Activated CD4-positive, CD25-positive, alpha-beta regulatory T cell treated with anti-CD3 and anti-CD28 coated beads, Interleukin-2, amount 50 U/mL, for 24 hours (primary cell): Measurements from ENCODE around the gene MESP2.

ENCODE experiments used
- ATAC-seq, 2 donors: fragments of 150-1000 bp; cut with Tn5 transposase; one replicate each; pipeline ENCODE4 v1.10.0; 2021; ENCODE audit warnings: mild to moderate bottlenecking in 1 of 2, moderate library complexity in 1 of 2

The MESP2 gene

GRCh38 chr15:89802986-89803824, 27.1 kb downstream of the MESP2 start:
- ATAC-seq, result no peak

DNA sequence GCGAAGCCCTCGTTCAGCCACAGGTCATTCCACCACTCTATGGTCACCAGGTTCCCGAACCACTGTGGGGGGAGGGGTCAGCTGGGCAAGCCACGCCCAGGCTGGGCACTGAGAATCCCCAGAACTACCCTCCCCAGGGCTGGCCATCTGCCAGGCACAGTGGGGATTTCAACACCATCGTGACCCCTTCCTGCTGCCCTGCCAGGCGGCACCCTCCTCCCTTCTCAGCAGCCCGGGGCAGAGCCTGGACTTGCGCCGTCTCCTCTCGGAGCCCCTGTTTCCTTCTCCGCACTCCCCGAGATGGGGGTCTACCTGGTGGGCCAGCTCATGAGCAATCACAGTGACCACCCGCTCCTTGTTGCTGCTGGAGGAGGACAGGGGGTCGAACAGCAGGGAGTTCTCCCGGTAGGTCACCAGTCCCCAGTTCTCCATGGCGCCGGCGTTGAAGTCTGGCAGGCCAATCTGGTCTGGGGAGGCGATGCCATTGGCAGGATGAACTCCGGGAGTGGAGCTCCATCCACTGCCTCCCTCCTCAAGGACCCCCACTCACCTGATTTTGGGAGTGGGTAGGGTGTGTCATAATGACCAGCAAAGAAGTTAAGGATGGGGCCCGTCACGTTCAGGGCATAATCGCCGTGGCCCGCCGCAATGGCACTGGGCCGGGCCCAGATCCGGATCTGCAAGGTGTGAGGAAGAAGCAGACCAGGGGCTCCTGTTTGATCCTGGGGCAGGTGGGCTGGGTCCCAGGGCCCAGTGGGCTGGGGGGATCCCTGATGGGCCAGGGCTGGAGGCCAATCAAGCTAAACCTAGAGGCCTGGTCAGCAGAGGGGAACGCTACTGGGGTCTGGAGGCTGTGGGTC, 28.0 kb downstream of the MESP2 start:
- no peak for ATAC-seq

GRCh38 chr15:89805241-89806209, 29.4 kb downstream of the MESP2 start:
- ATAC-seq, result no peak

DNA sequence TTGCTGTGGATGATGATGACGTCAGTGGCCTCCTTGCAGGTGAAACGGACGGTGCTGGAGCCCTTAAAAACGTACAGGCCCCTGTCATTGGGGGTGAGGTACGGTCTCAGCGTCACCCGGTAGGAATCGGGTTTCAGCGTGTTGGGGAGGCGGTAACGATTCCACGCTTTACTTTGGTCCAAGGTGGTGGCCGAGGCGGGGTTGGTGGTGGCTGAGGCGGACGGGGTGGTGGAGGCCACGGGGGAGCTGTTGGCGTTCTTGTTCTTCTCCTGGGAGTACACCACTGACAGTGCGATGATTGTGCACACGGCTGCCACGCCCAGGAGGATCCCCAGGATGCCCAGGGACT, 30.1 kb downstream of the MESP2 start:
- no peak for ATAC-seq

DNA sequence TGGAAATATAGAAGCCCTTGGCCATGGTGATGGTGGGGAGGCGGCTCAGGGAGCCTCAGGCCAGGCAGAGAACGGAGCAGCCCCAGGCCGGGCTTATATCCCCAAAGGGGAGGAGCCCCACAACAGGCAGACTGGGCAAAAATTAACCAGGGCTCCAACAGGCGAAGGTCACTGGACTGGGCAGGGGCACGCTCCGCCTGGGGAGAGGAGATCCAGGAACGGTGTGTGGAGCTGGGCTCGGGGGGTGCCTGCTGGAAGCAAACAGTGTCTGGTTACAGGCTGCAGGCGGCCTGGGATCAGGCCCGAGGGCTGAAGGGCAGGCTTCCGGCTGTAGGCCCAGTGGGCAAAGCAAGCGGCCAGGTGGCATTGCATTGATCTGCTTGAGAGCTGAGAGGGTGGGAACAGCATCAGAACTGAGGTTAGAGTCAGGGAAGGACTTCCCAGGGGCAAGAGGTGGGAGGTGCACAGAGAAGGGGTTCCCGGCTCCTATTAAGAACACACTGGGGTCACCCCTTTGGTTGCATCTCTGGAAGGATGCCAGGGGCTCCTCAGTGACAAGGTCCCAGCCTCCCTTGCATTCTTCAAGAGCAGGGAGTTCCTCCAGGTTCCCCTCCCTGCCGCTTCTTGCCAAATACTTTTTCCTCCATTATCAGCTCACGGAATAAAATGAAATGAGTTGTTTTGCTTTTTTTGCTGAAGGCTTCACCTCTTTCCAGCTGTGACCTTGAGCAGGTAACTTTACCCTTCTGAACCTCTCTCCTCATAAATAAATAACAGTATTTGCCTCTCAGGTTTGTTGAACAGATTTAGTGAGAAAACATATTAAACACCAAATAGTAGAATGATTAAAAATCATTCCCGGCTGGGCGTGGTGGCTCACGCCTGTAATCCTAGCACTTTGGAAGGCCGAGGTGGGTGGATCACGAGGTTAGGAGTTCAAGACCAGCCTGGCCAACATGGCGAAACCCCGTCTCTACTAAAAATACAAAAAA, 30.7 kb downstream of the MESP2 start:
- ATAC-seq, result no peak

DNA sequence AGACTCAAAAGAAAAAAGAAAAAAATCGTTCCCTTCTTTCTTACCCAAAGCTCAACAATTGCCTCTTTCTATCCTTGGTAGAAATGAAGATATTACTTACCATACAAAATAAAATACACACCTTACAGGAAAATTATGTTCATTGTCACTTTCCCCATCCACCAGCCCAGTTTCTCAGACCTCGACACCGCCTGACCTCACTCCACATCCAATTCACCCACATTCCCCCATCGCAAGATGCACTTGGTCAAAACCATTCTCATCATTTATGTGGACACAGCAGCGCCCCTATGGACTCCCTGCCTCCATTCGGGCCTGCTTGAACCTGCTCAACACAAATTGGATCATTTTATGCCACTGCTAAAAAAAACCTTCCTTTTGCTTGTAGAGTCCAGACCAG, 31.6 kb downstream of the MESP2 start:
- ATAC-seq, result no peak

GRCh38 chr15:89808160-89808870, 32.2 kb downstream of the MESP2 start:
- ATAC-seq, result no peak

GRCh38 chr15:89809093-89809786, 33.1 kb downstream of the MESP2 start:
- no peak for ATAC-seq

DNA sequence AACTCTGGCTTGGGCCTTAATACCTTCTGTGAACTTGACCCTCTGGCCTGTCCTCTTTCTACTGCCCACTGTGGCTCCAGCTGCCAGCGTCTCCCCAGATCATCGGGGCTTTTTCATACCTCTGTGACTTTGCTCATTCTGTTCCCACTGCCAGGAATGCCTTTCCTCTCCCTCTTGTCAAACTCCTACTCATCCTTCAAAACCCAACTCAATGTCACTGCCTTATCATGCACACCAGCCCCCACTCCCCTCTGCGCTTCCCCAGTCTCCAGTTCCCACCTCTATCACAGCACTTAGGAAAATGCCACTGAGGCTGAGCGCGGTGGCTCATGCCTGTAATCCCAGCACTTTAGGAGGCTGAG, 33.6 kb downstream of the MESP2 start:
- no peak for ATAC-seq

- no peak for ATAC-seq
These were observed 34.7 kb downstream of the MESP2 start for GRCh38 chr15:89810837-89811236.

DNA sequence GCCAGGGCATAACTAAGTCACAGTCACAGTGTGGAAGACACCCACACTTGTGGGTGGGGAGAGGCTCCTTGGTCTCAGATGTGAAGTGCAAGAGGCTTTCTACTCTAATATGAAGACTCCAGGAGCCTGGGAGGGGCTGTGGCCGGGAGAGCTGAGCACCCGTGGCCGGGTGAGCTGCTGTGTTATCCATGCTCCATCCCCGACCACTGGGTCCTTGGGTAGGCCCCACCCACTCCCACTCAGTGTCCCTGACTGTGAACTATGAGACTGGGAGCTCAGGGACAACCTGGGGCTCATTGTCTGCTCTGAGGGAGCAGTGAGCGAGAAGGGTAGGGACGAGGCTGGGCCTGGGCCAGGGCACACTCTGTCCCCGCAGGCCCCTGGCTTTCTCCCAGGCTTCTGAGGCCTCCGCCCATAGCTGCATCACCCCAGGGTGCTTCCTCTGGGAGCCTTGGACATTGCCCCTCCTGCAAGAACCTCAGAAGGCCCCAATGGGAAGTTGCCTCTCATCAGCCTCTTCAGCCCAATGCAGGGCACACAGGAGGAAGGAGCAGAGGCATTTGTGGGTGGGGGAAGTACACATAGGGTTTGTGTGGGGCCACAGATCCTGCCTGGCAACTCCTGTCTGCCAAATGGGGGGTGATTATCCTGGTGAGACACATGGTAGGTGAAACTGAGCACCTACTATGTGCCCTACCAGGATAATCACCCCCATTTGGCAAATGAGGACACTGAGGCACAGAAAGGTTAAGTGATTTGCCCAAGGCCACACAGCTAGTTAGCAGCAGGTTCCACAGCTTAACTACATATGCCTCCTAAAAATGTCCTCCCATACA, 36.1 kb downstream of the MESP2 start:
- no peak for ATAC-seq

GRCh38 chr15:89812847-89813320, 36.8 kb downstream of the MESP2 start:
- ATAC-seq, result no peak

- ATAC-seq, result no peak
These were observed 37.4 kb downstream of the MESP2 start for GRCh38 chr15:89813381-89814111.

DNA sequence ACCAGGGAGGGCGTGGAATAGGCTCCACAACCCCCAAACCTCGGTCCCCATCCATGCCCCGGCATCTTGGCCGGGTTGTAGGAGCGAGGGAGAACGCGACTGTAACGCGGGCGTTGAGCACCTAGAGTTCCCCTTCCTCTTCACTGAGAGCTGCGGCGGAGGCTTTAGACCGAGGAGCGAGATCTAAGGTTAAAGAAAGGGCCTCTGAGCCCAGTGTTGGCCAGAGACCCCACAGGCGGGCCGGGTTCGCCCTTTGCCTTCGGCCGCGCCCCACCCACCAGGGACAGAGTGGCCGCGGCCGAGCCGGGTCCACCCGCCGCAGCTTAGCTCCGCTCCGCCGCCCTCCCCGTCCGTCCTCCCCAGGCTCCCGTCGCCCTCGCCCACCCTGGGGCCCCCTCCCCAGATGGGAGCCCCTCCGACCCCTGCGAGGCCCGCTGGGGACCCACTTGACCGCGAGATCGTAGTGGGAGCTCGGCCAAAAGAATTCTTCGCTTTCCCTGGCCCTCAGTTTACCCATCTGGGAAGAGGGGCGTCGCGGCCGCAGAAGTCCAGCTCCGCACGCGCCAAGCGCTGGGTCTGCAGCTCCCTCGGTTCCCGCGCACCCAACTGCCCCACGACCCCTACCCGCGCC, 38.1 kb downstream of the MESP2 start:
- ATAC-seq, result no peak

DNA sequence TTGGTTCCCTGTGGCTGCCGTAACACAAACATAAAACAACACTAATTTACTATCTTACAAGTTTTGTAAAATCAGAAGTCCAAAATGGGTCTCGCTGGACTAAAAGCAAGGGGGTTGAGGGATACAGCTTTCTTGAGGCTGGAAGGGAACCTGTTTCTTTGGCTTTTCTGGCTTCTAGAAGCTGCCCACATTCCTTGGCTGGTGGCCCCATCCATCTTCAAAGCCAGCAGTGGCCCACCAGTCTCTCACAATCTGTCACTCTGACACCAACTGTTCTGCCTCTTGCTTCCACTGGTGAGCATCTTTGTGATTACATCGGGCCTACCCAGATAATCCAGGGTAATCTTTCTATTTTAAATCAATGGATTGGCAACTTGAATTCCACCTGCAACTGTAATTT, 39.6 kb downstream of the MESP2 start:
- ATAC-seq, result no peak

GRCh38 chr15:89817701-89818280, 41.7 kb downstream of the MESP2 start:
- no peak for ATAC-seq

- no peak for ATAC-seq
These were observed 42.2 kb downstream of the MESP2 start for GRCh38 chr15:89818287-89818686.
